CMK (cell line): ENCODE data around the gene IQGAP1.
"Not testable (repeated sequence)": the region's sequence is repeated elsewhere in the genome, so short reads cannot be mapped to it uniquely, and the experiment has no call there.

Experiments used
- DNase-seq: peaks from one replicate; pipeline ENCODE4 v3.0.0-alpha.2; 2010; ENCODE audit warnings: low read depth

Gene IQGAP1

DNA sequence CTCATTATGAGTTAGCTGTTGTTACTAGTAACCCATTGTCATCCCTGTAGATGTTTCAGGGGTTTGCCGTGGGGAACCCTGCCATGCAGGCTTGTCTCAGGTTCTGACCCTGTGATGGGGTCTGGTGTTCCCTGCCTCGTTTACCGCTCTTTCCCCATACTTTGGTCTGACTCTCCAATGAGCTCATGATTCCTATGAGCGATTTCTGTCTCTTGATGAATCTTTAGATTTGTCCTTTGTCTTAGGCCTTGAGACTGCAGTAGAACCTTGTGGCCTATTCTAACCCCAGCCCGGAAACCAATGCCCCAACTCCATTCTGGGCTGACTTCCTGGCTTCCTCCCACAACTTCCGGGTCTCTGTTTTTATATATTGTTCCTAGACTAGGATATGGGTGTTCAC is 11.3 kb upstream of the IQGAP1 start:
- peak; percentile 39 for DNase-seq

DNA sequence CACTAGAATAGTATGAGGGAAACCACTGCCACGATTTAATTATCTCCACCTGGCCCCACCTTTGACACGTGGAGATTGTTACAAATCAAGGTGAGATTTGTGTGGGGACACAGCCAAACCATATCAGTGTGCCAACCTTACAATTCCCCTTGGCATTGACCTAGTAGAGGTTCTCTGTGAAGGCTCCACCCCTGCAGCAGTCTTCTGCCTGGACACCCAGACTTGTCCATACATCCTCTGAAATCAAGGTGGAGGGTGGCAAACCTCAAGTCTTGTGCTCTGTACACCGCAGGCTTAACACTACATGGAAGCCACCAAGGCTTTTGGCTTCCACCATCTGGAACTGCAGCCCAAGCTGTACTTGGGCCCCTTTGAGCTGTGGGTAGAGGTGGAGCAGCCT is 8.8 kb upstream of the IQGAP1 start:
- no peak for DNase-seq

DNA sequence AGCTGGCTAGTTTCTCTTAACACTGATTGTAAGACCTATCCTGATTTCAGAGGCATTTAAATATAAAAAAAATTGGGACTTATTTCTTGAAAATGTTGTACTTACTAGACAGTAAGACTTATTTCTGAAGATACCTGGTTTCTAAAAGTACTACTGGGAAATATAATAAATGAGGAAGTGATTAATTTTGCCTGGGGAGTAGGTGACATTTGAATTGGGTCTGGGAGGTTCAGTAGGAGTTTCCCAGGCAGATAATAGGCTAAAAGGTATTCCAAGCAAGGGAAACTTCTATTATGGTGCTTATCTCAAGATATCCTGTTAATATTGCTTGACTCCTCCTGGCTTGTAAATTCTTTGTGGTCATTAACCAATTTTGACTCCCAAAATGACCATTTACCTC is 6.5 kb upstream of the IQGAP1 start:
- no peak for DNase-seq

- no peak for DNase-seq
Observed at GRCh38 chr15:90382320-90382719, 5.7 kb upstream of the IQGAP1 start.

DNA sequence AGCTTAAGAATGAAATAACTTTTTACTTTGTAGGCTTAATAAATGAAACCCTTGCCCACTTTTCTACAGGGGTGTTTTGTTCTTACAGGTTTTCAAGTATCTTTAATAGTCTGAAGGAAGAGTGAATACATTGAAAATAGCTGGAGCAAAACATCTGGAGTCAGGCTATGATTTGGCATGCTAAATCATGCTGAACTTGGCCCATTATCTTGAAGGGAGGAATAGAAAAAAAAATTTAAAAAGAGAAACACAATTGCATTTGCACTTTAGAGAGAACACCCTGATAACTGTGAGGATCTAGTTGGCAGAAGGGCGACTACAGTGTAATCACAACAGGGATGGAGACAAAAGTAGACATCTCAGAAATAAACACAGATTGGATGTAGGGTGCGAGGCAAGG is 1.8 kb upstream of the IQGAP1 start:
- DNase-seq: no peak

DNA sequence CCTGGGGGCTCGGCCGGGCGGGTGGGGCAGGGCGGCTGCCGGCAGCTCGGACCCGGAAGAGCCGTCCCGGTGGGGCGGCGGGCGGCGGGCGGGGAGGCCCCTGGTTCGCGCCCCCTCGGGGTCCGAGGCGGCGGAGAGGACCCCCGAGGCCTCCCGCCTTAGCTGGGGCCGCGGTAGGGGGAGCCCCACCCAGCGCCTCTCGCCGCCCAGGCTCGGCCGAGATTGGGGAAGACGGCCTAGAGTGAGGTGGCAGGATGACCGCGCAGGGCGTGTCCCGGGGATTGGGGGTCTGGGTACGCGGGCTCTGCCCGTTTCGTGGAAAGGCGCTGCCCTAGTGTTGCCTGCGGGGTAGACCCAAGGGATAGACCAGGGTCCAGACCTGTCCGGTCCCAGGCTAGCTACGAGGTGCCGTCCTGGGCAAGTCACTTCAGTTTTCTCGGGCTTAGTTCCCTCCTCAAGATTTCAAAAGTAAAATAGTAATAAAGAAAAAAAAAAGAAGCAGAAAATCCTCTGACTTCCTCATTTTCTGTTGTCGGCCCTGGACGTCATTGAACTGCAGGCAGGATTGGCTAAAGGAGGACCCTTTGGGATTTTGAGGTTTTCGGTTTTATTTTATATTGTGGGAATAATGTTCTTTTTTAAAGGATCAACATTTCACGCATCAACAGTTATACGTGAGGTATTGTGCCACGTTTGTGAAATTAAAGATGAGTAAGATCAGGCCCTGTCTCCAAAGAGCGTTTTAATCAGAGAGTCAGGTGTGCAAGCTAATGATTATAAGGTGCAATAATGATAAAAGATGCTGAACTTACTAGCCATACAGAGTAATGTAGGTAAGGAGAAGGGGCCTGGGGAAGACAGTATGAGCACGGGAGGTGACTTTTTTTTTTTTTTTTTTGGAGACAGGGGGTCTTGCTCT is 679 bp downstream of the IQGAP1 start:
- peak; percentile 54 for DNase-seq

DNA sequence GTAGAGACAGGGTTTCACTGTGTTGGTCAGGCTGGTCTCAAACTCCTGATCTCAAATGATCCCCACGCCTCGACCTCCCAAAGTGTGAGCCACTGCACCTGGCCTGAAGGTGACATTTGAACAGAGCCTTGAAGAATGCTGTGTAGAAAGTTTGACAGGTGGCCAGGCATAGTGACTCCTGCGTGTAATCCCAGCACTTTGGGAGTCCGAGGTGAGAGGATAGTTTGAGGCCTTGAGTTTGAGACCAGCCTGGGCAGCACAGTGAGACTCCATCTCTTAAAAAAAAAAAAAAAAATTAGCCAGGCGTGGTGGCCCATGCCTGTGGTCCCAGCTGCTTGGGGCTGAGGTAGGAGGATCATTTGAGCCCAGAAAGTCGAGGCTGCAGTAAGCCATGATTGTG is 1.5 kb downstream of the IQGAP1 start:
- no peak for DNase-seq

- no peak for DNase-seq
Observed at GRCh38 chr15:90393040-90393439, 5.0 kb downstream of the IQGAP1 start.

DNA sequence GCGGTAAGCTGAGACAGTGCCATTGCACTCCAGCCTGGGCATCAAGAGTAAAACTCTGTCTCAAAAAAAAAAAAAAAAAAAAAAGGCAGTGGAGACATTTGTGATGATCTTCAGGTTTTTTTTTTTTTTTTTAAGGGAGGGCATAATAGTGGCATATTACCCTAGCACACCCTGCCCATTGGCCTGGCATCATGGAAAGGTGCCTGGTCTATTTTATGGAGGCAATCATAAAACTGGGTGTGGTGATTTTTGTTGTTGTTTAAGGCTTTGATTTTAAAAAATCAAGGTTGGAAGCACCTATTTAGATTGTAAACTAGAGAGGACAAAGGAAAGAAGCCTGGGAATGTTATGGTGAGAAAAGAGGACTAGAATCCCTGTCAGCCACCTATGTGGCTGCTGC is 6.0 kb downstream of the IQGAP1 start:
- no peak for DNase-seq

GRCh38 chr15:90394748-90395442 is 6.9 kb downstream of the IQGAP1 start:
- no peak for DNase-seq

GRCh38 chr15:90396321-90396720 is 8.3 kb downstream of the IQGAP1 start:
- DNase-seq: no peak

DNA sequence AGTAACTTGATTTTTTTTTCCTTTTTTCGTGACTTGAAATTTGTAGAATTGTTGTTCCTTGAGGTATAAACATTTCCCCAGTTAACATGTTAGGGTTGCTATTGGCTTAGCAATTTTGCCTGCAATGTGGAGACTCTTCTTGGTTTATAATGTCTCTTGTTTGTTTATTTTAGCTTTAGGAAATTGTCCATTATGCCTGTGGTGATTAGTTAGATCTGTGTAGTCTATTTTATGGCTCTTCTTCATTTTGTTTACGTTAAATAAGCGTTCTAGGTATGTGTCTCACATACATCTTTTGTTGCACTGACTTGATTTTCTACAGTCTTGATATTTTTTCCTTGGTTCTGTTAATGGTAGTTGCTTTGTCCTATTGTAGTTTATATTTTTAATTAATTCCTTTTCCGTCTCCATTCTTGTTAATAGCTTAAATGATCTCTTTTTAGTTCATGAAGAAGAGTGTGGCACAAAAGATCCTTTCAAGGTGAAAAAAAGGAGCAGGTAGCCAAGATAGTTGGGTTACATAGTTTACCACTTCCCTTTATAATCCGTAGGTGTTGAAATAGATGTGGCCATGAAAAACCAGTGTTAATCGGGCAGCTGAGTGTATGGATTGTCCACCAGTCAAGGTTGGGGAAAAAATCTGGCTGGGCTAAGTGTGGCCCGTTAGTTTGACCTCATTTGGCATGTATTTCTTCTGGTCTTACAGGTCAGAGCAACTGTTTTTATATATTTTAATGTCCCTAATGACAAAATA is 12.1 kb downstream of the IQGAP1 start:
- DNase-seq: no peak

DNA sequence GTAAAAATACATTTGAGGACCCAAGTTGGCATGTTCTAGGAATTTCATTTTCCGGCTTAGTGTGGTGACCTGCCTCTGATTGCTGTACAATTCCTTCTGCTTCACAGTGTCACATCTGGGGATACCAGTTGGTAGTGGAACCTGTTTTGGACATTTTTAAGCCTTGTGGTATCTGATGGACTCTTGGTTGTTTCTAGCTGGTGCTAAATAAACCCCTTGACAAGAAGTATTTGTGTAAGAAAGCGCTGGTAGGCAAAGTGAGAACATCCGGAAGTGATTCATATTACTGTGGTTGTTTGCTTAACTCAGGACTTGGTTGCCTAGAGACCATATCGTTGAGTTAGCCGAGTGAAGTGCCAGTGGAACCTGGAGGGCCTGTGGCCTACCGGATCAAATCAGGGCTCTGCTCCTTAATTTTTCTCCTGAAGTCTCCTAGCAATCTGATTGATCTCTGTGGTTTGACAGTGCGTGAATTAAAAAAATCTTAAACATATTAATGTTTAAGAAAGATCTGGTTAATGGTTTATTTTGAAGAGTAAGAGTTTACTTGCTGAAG is 12.8 kb downstream of the IQGAP1 start:
- DNase-seq: peak; percentile 63

DNA sequence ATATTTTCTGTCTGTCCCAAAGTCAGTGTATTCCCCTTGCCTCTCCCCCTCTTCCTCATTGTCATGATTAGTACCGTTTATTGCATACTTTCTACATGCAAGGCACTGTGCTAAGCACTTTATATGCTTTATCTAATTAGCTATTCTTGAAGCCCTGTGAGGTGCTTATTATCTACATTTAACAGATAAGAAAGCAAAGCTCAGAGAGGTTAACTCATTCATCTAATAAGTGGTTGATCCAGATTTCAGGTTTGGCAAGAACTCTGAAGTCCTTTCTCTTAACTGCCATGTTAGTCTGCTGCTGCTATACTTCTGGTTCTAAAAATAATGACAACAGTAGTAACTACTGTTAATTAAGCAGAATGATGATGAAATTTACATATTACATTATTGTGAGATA is 13.5 kb downstream of the IQGAP1 start:
- DNase-seq: no peak

GRCh38 chr15:90402223-90402622 is 14.2 kb downstream of the IQGAP1 start:
- DNase-seq: no peak

DNA sequence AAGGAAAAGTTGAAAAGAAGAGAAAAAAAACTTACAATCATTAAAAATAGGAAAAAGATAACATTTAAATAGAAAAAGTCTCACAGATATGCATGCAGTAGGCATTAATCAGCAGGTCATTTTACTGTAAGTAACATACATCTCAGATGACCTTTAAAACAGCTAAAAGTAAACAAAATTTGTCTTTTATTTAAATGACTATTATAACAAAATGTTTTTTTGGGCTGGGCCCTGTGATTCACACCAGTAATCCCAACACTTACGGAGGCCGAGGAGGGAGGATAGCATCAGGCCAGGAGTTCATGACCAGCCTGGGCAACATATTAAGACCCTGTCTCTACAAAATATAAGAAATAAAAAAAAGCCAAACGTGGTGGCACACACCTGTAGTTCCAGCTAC is 14.7 kb downstream of the IQGAP1 start:
- no peak for DNase-seq

GRCh38 chr15:90405055-90405607 is 17.1 kb downstream of the IQGAP1 start:
- DNase-seq: no peak

DNA sequence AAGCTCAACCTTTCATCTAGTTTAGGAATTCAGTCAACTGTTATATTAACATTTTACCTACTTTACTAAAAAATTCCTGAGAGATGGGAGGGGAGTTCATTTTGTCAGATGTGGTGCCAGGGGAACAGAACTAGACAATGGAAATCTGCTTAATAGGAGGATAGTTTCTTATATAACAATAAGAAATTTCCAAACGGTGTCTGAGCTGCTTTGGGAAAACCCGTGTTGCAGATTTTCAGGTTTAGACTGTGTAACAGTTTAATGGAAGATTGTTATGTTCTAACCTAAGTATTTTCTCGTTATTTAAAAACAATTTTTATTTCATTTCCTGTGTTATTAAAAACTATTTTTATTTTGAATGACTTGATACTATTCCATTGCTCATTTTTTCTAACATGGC is 19.3 kb downstream of the IQGAP1 start:
- no peak for DNase-seq

DNA sequence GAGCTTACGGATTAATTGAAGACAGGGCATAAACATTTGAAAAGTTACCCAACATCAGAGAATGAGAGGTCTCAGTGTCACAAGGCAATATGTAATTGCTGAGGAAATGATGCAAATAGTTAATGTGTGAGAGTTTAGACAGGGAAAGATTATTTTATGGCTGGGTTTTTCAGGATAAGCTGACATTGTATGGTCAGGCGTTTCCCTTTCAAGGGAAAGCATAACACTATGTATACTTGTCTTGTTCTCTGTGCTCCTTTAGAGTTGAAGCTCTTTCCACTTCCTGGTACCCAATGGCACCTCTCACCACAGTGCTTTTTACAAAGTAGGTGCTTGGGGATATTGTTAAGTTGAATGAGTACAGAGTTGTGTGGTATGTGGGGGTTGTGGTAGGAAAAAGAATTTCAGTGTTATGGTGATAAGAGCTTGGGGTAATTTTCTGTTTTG is 19.9 kb downstream of the IQGAP1 start:
- DNase-seq: no peak

- no peak for DNase-seq
Observed at GRCh38 chr15:90408657-90409056, 20.6 kb downstream of the IQGAP1 start.

DNA sequence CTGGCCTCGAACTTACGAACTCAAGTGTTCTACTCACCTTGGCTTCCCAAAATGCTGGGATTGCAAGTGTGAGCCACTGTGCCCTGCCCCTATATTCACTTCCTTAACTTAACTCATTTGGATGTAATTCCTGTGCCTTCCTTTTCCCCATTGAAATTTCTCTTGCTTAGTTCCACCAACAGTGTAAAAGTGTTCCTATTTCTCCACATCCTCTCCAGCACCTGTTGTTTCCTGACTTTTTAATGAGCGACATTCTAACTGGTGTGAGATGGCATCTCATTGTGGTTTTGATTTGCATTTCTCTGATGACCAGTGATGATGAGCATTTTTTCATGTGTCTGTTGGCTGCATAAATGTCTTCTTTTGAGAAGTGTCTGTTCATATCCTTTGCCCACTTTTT is 21.5 kb downstream of the IQGAP1 start:
- not testable (repeated sequence) for DNase-seq

DNA sequence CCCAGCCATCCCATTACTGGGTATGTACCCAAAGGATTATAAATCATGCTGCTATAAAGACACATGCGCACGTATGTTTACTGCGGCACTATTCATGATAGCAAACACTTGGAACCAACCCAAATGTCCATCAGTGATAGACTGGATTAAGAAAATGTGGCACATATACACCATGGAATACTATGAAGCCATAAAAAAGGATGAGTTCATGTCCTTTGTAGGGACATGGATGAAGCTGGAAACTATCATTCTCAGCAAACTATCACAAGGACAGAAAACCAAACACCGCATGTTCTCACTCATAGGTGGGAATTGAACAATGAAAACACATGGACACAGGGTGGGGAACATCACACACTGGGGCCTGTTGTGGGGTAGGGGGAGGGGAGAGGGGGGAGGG is 22.3 kb downstream of the IQGAP1 start:
- DNase-seq: not testable (repeated sequence)
